SKM-1 treated with dmso at 0.1 percent for 144 hours (cell line): ENCODE data around the gene PLEK.
"Not testable (repeated sequence)": the region's sequence is repeated elsewhere in the genome, so short reads cannot be mapped to it uniquely, and the experiment has no call there.

ENCODE experiments used
- DNase-seq: peaks from one replicate; lab custom pipeline; 2025; ENCODE audit not compliant: unreplicated experiment; lab: John Stamatoyannopoulos, UW

The PLEK gene

DNA sequence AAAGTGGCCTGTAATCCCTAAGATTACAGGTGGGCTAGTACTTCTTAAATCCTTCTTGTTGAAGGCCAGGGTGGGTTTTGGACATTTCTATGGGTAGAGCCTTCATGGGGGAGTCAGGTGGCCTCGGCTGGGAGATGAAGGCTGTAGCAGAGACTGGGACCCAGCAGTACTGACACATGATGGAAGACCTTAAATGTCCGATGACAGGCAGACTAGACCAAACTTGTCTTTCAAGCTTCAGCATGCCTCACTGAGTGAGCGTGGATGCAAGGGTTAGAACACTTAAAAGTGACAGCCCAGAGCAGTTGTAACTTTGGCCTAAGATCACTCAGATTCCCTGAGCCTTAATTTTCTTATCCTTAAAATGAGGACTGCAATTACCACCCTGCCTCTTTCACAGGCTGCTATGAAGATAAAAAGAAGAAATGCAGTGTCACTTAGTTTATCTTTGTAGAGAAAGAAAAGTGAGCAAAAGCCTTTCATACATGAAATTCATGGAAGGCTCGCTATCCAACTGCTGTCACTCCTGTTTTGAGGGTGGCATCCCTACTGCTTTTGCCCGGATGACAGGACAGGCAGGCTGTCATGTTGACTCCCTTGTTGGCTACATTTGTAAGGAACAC, 19.5 kb downstream of the PLEK start:
- DNase-seq = no peak

GRCh38 chr2:68385220-68385906, 20.3 kb downstream of the PLEK start:
- no peak for DNase-seq

DNA sequence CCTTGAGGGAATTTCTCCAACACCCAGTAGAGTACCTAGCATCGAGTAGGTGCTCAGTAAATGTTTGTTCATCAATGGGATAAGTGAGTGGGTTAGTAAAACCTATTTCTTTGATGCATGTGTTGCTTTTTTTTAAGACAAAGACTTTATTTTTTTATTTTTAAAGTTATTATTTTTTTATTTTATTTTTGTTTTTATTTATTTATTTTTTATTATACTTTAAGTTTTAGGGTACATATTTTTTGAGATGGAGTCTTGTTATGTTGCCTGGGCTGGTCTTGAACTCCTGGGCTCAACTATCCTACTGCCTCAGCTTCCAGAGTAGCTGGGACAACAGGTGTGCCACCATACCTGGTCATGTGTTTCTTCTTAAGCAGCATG, 20.8 kb downstream of the PLEK start:
- DNase-seq = no peak

GRCh38 chr2:68386365-68386764, 21.3 kb downstream of the PLEK start:
- DNase-seq = no peak

DNA sequence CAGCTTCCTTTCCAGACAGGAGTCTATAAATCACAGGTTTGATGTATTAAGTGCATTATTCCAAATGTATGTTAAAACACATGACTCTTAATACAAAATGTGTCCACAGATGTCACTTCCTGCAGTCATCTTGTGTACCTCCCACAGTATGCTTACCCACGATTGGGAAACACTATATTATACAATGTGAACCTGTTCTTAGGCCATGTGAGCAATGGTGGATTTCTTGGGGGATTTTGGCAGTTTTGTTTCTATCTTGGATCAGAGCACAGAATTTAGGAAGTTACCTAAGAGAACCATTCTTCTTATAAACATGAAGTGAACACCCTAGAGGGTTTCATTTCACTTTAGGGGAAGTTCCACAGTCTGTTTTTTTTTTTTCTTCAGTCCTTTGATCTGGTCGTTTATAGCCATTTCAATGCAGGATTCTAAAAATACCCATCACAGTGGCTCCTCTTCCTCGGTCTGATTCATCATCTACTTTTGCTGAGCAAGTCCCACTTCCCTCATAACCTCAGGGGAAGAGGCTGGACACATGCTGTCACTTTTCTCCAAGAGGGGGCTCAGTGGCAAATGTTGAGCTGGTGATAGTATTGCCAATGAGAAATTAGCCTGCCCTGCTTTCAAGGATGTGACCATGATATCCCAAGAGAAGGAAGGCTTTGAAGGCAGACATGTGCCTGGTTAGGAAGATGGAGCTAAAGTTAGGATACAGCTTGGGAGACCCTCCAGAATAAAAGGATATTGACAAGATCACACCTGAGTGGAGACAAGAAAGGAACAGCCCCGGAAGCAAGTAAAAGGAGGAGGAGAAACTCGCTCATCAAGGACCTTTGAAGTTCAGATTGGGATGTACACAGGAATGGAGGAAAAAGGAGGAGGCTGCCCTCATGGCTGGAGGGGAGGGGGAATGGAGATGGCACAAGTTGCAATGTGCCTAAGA, 22.6 kb downstream of the PLEK start:
- DNase-seq = peak; percentile 71

GRCh38 chr2:68388358-68388757, 23.3 kb downstream of the PLEK start:
- no peak for DNase-seq

DNA sequence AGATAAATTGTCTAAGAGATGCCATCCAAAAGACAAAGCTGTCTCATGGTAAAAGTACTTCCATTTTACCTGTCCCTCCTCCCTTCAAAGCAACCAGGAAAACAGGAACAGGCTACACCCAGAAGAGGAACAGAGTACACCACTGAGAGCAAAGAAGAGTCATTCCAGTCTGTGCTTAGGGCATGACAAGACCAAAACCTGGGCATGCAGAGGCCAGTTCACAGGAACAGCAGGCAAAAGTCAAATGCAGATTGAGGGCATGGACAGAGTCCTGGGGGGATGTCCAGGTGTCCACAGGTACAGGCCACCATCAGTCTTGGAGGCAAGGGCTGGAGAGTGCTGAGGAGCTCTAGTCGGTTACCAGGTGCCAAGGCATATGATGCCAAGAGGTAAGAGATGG, 23.7 kb downstream of the PLEK start:
- DNase-seq = no peak

GRCh38 chr2:68390114-68390513, 25.0 kb downstream of the PLEK start:
- DNase-seq = no peak

- no peak for DNase-seq
These were observed 25.5 kb downstream of the PLEK start for GRCh38 chr2:68390586-68390985.

- DNase-seq = peak; percentile 50
These were observed 26.0 kb downstream of the PLEK start for GRCh38 chr2:68391099-68391498.

DNA sequence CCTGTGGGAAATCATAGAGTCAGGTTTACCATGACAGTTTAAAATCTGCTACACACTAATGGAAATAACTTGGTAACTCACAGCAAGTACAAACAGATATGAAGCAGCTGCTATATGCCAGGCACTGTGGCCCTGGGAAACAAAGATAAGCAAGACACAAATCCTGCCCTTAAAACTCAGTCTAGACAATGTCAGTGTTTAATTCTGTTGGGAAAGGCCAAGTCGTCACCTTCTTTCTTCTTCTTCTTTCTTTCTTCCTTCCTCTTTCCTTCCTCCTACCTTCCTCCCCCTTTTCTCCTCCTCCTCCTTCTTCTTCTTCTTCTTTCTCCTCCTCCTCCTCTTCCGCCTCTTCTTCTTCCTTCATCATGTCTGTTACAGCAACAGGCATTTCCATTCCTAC, 26.8 kb downstream of the PLEK start:
- no peak for DNase-seq

- no peak for DNase-seq
These were observed 31.0 kb downstream of the PLEK start for GRCh38 chr2:68396093-68396492.

GRCh38 chr2:68397704-68398263, 32.7 kb downstream of the PLEK start:
- not testable (repeated sequence) for DNase-seq

DNA sequence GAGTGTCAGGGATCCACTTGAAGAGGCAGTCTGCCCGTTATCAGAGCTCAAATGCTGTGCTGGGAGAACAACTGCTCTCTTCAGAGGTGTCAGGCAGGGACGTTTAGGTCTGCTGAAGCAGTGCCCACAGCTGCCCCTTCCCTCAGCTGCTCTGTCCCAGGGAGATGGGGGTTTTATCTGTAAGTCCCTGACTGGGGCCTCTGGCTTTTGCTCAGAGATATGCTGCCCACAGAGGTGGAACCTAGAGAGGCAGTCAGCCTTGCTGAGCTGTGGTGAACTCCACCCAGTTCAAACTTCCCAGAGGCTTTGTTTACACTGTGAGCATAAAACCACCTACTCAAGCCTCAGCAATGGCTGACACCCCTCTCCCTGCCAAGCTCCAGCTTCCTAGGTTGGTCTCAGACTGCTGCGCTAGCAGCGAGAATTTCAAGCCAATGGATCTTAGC, 38.1 kb downstream of the PLEK start:
- DNase-seq = no peak

DNA sequence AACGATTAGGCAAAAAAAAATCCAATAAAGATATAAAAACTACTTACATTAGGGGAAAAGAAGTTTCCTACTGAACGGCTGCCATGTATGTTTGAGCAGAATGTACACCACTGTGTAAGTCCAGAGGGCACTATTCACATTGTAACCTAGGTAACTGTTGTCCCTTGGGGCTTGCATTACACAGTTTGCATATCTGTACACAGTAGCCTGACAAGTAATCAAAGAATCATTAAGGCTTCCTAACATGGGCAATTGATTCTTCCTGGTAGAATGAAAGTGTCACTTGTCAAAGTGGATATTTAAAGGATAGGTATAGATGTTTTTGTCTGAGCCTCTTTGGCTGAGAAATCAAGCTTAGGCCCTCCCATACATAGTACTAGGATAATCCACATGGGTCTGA, 39.1 kb downstream of the PLEK start:
- DNase-seq = no peak

DNA sequence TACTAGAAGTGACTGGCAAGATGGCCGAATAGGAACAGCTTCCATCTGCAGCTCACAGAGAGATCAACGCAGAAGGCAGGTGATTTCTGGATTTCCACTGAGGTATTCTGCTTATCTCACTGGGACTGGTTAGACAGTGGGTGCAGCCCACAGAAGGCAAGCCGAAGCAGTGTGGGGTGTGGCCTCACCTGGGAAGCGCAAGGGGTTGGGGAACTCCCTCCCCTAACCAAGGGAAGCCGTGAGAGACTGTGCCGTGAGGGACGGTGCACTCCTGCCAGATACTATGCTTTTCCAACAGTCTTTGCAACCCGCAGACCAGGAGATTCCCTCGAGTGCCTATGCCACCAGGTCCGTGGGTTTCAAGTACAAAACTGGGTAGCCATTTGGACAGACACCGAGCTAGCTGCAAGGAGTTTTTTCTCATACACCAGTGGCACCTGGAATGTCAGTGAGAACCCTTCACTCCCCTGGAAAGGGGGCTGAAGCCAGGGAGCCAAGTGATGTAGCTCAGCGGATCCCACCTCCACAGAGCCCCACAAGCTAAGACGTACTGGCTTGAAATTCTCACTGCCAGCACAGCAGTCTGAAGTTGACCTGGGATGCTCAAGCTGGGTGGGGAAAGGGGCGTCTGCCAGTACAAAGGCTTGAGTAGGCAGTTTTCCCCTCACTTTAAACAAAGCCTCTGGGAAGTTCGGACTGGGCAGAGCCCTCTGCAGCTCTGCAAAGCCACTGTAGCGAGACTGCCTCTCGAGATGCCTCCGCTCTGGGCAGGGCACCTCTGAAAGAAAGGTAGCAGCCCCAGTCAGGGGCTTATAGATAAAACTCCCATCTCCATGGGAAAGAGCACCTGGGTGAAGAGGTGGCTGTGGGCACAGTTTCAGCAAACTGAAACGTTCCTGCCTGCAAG, 40.1 kb downstream of the PLEK start:
- DNase-seq = no peak

DNA sequence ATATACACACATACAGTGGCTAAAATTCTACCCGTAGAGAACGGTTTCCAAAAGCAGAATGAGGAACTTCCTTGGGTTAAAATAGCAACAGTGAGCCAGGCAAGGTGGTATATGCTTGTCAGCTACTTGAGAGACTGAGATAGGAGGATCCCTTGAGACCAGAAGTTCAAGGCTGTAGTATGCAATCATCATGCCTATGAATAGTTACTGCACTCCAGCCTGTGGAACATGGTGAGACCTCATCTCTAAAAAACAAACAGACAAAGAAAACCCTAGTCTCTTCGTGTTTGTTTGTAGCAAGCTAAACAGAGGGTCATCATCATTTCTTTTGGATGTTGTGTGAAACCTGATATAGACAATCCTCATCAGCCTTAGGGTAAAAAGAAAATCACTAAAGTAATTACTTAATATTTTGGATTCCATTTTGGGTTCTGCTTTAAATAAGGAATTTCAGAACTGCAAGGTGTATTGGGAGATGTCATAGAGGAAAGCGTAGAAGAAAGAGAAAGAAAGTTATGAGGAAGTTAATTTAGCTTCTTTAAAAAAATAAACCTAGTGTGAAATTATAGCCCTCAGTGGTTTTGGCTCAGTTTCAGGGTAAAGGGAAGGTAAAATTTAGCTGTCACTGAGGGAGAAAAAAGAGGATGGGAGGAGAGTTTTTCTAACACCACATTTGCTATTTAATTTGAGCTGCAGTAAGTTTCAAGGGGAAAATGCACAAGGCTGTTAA, 46.5 kb downstream of the PLEK start:
- peak; percentile 76 for DNase-seq

DNA sequence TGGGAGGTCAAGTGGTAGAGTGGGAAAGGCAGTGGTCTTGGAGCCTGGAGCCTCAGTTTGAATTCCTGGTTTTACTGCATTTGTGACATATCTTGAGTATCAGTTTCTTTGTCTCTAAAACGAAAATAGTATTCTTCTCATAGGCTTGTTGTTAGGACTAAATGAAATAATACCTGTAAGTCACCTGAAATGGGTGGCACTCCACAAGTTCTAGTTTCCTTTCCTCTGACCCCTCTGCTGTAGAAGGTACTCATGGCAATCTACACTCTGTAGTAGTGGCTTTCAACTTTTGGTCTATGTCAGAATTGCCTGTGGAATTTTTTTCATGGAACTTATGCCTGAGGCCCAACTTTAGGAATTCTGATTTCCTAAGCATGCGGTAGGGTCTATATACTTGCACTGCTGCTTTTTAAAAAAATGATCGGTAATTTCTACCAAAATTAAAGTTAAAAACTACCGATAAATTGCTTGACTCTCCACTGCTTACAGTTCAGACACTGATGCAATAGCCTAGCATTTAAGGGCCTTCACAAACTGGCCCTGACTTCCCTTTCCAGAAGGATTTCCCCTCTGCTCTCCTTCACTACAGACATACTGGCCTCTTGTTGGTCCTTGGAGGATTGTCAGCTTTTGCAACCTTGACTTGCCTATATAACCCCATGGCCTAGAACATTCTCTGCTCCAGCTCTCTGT, 47.2 kb downstream of the PLEK start:
- peak; percentile 69 for DNase-seq

DNA sequence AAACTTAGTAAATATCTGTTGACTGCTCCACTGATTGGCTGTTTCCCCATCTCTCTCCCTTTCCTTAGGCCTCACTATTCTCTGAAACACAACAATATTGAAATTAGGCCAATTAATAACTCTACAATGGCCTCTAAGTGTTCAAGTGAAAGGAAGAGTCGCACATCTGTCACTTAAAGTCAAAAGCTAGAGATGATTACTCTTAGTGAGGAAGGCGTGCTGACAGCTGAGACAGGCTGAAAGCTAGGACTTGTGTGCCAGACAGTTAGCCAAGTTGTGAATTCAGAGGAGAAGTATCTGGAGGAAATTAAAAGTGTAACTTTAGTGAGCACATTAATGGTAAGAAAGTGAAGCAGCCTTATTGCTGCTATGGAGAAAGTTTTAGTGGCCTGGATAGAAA, 48.4 kb downstream of the PLEK start:
- no peak for DNase-seq
